ENCODE measurements around the gene MUCL3. TPM values are rescaled to one million over a fixed set of nuclear protein-coding genes. Genes with fewer than 3 reads are reported as not detected.

The MUCL3 gene
- polyA plus RNA-seq, 3 donors, result not detected

DNA sequence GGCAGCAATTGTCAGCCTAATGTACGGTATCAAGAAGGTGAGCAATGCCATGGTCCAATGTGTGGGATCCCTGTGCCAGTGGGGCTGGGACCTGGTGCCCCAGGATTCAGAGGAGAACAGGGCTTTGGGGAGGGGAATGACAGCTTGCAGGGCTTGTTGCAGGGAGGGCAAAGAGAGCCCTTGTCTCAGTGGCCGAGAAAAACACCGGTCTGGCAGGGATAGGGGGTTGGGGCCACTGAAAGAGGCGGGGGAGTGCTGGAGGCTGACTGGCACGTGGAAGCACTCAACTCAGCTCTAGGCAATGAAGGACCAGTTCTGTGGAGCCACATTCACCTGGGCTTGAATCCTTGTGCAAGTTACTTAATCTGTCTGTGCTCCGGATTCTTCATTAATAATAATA lies 3.5 kb upstream of the MUCL3 start:
- Mint-ChIP-seq H3K36me3 (no peaks in the 10 kb centered on the region), H3K4me3 (no peak overlapping the region), H3K27ac (no peak overlapping the region), H3K9me3 (peaks cover 0 to 3% (median 2%) of the 10 kb centered on the region in 7 donors), H3K4me1 (peaks cover 14% of the 10 kb centered on the region), H3K27me3 (ENCODE audit: low read depth in 3 of 3) (peaks cover 14 to 31% (median 17%) of the 10 kb centered on the region in 3 donors)
- Histone ChIP-seq H4K20me1 (ENCODE audit: insufficient read depth, low read length) (no peaks in the 10 kb centered on the region), H3K27ac (ENCODE audit: low read depth in 1 of 2, low read length in 2 of 2) (no peak overlapping the region), H3K36me3 (replicated peaks in 1 of 2; ENCODE audit: control insufficient read depth in 1 of 2, insufficient read depth in 2 of 2, low read length in 2 of 2) (no peaks in the 10 kb centered on the region), H3K79me2 (ENCODE audit: insufficient read depth, low read length) (no peaks in the 10 kb centered on the region), H3K4me1 (ENCODE audit: control insufficient read depth in 1 of 2, insufficient read depth in 2 of 2, low read length in 2 of 2) (no peaks in the 10 kb centered on the region), H2AFZ (ENCODE audit: insufficient read depth, low read depth, low read length, poor library complexity, severe bottlenecking) (no peak overlapping the region), H3K27me3 (ENCODE audit: control insufficient read depth in 2 of 2, insufficient read depth in 2 of 2, low read length in 2 of 2) (peaks cover 2 to 7% of the 10 kb centered on the region in 2 donors), H3K4me2 (replicated peaks; ENCODE audit: extremely low read depth, low read length, poor library complexity, severe bottlenecking) (no peak overlapping the region), H3K4me3 (replicated peaks in 1 of 3; ENCODE audit: low read depth in 2 of 3, low read length in 3 of 3) (no peak overlapping the region), H3K9me3 (replicated peaks in 1 of 2; ENCODE audit: control insufficient read depth in 1 of 2, insufficient read depth in 1 of 2, low read length in 2 of 2) (no peaks in the 10 kb centered on the region), H3K9ac (ENCODE audit: insufficient read depth, low read length, poor library complexity, severe bottlenecking) (no peak overlapping the region)
- TF ChIP-seq, protein P1, sequence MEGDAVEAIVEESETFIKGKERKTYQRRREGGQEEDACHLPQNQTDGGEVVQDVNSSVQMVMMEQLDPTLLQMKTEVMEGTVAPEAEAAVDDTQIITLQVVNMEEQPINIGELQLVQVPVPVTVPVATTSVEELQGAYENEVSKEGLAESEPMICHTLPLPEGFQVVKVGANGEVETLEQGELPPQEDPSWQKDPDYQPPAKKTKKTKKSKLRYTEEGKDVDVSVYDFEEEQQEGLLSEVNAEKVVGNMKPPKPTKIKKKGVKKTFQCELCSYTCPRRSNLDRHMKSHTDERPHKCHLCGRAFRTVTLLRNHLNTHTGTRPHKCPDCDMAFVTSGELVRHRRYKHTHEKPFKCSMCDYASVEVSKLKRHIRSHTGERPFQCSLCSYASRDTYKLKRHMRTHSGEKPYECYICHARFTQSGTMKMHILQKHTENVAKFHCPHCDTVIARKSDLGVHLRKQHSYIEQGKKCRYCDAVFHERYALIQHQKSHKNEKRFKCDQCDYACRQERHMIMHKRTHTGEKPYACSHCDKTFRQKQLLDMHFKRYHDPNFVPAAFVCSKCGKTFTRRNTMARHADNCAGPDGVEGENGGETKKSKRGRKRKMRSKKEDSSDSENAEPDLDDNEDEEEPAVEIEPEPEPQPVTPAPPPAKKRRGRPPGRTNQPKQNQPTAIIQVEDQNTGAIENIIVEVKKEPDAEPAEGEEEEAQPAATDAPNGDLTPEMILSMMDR (IDR thresholded peaks at IDR 0.05), result no peak
- no peak for DNase-seq
- 96% methylated on average over 4 of the region's 6 CpGs for WGBS (ENCODE audit: insufficient coverage)
- intact Hi-C loops (cut with micrococcal nuclease), result no loop called here

DNA sequence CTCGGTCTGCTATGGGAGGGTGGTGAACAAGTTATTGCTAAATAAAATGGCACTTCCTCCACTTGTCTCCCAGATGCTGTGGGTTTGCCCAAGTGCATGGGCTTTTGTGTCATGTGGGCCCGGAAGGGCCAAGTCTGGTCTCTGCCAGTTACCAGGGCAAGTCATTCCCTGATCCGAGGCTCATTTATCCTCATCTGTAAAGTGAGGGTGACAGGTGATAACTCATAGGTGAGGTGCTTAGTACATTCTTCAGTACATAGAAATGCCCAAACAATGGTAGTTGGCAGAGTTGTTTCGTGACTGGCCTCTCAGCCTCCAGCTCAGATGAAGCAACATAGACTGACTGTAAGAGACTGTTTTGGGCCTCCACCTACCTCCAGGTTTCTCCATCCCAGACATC lies 2.0 kb upstream of the MUCL3 start:
- peaks cover 0 to 2% (median 0%) of the 10 kb centered on the region in 7 donors for H3K9me3 Mint-ChIP-seq

More for the DNA sequence above, 2.0 kb upstream of the MUCL3 start:
- Histone ChIP-seq H3K4me1 (ENCODE audit: control insufficient read depth in 1 of 2, insufficient read depth in 2 of 2, low read length in 2 of 2) (no peaks in the 10 kb centered on the region), H3K9ac (ENCODE audit: insufficient read depth, low read length, poor library complexity, severe bottlenecking) (no peak overlapping the region), H4K20me1 (ENCODE audit: insufficient read depth, low read length) (no peaks in the 10 kb centered on the region), H3K27me3 (ENCODE audit: control insufficient read depth in 2 of 2, insufficient read depth in 2 of 2, low read length in 2 of 2) (peaks cover 7 to 16% of the 10 kb centered on the region in 2 donors), H3K4me2 (replicated peaks; ENCODE audit: extremely low read depth, low read length, poor library complexity, severe bottlenecking) (no peak overlapping the region), H2AFZ (ENCODE audit: insufficient read depth, low read depth, low read length, poor library complexity, severe bottlenecking) (peak overlapping the region; percentile 33), H3K4me3 (replicated peaks in 1 of 3; ENCODE audit: low read depth in 2 of 3, low read length in 3 of 3) (no peak overlapping the region), H3K27ac (ENCODE audit: low read depth in 1 of 2, low read length in 2 of 2) (no peak overlapping the region), H3K9me3 (replicated peaks in 1 of 2; ENCODE audit: control insufficient read depth in 1 of 2, insufficient read depth in 1 of 2, low read length in 2 of 2) (no peaks in the 10 kb centered on the region), H3K79me2 (ENCODE audit: insufficient read depth, low read length) (no peaks in the 10 kb centered on the region), H3K36me3 (replicated peaks in 1 of 2; ENCODE audit: control insufficient read depth in 1 of 2, insufficient read depth in 2 of 2, low read length in 2 of 2) (no peaks in the 10 kb centered on the region)
- no peak overlapping the region for H3K27ac Mint-ChIP-seq
- DNase-seq, result no peak
- intact Hi-C loops (cut with micrococcal nuclease), result no loop called here
- 30% methylated on average over 2 of the region's 4 CpGs for WGBS (ENCODE audit: insufficient coverage)
- TF ChIP-seq, protein P1 (IDR thresholded peaks at IDR 0.05), result no peak
- peaks cover 21 to 38% (median 29%) of the 10 kb centered on the region in 3 donors for H3K27me3 Mint-ChIP-seq (ENCODE audit: low read depth in 3 of 3)
- H3K4me1 Mint-ChIP-seq, result peaks cover 16% of the 10 kb centered on the region
- no peaks in the 10 kb centered on the region for H3K36me3 Mint-ChIP-seq
- H3K4me3 Mint-ChIP-seq, result no peak overlapping the region
